Activated CD4-positive, alpha-beta T cell treated with anti-CD3 and anti-CD28 coated beads for 4 hours (primary cell): ENCODE data around the gene USP32.
"Not testable (repeated sequence)": the region's sequence is repeated elsewhere in the genome, so short reads cannot be mapped to it uniquely, and the experiment has no call there.

Experiments
- DNase-seq, 2 donors: peaks; one replicate each; pipeline ENCODE4 v3.0.0-alpha.2; 2020

Gene USP32

DNA sequence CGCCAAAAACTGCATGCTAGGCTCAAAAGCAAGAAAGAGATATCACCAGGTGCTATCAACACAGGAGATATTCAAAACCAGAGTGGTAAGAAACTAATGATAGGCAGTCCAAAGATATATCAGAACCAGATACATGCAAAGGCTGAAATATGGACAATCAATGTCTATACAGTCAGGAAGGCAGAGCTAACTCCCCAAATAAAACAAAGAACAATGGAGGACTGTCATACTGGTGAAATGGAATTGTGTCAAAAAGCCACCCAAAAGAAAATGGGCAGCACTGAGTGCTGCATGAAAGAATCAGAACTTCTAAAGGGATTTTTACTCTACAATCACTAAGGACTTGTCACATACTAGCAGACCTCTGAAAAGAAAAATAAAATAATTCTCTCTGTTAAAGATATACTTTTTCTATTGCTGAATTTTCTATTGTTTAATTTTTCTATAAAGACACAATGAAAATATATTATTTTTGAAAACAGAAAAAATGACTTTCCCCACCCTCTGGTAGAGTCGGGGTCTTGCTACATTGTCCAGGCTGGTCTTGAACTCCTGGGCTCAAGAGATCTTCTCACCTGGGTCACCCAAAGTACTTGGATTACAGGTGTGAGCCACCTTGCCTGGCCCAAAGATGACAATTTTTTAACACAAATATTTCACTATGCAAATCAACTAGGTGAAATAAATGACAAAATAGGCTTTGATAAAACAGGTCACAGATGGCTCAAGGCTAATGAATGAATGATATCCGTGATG lies 98.2 kb downstream of the USP32 start:
- no peak for DNase-seq

DNA sequence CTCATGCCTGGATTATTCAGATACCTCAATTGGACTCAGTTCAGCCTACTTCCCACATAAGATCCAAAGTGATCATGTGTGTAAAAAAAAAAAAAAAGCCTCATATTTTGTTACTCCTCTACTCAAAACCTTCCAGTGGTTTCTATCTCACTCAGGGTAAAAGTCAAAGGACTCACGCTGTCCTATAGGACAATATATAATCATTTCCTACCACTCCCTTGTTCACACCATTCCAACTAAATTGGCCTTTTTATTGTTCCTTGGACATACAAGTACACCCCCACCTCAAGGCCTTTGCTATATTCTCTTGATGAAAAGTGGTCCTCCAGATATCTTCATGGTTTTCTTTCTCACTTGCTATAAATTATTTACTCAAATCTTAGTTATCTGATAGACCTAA lies 99.2 kb downstream of the USP32 start:
- no peak for DNase-seq

DNA sequence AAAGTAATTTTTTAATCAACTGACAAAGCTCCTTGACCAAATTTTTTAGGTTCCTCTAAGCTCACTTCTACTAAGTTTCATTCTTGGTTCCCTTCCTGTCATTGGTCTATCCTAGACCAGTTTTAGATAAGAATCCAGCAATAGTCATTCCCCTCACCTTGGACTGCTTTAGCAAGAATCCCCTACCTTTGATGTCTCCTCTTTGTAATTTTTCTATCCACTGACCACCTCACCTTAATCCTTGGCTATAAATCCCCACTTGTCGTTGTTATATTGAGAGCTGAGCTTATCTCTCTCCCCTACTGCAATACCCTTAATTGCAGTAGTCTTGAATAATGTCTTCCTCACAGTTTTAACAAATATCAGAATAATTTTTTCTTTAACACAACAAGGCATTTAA lies 107.2 kb downstream of the USP32 start:
- DNase-seq, result no peak

DNA sequence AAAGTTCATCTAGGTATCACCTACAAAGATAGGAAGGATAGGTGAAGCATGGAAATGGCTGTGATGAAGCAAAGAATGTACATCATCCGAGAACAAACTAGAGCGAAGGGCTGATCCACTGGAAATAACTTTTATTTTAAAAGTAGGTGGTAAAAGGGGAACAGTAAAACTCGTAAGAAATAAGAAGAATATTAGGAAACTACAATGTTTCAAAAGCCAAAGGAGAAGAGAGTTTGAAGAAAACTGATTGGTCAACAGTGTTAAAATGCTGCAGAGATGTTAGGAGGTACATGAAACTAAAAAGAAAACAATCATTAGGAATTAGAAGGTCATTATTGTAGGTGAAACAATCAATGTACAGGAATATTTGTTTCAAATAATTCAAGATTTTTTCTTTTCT lies 108.1 kb downstream of the USP32 start:
- no peak for DNase-seq

DNA sequence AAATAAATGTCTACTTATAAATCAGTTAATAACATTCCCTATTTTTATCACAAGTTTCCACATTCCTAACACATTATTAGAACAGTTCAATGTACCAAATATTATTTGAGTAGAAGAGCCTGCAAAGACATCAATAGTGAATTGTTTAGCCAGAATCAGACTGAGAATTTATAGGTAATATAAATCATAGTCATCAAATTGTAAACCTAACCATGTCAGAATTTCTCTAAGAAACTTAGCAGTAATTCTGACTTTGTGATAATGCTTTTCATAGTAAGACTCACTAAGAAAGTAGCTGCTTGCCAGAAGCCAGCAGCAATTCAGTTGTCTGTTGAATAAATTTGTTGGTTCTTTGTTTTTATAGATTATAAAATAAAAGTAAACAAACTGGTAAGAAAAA lies 111.3 kb downstream of the USP32 start:
- no peak for DNase-seq

DNA sequence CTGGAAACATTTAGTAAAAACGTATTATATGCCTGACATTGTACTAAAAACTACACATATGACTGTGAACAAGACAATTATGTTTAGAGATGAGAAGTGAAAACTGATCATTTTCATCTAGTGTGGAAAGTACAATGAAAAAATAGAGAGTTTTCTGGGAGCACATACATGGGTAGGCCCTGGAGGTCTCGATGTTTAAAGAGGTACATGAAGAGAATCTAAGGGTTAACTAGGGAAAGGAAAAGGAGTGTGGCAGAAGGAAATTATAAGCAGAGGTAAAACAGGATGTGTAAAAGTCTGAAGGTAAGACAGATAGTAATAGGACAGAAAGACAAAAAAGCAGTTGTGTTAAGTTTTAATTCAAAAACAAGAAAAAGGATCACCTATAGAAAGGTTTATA lies 113.7 kb downstream of the USP32 start:
- DNase-seq, result no peak

DNA sequence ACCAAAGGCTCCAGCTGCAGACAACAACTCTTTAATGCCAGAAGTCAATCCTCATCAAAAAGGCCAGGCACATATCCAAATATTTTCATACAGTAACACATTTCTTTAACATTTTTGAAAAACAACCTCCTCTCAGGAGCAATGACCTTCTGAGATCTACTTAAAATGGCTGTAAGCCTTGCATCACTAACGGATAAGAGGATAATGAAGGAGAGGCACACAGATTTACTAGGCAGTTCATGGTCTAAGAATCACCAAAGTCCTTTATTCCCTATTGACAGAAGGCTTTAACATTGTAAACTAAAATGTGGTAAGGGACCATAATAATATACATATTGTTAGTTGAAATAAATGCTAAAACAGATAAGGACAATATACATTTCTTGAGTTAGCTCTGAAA lies 114.7 kb downstream of the USP32 start:
- no peak for DNase-seq

DNA sequence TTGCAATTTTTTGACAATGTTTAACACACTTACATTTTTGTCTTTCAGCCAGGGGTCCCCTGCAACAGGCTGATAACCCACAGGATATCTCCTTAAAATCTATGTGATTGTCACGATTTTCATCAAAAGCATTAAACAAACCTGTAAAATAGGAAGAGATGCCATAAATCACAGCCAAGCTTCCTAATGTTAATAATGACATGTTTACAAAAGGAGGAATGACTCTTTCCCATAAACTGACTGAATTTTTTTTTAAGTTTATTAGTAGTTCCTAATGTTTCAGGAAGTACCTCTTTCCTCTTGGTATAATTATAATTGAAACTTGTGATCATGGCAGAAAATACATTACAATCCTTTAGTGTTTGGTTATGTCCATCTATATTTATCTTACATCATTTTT lies 122.5 kb downstream of the USP32 start:
- DNase-seq, result no peak

DNA sequence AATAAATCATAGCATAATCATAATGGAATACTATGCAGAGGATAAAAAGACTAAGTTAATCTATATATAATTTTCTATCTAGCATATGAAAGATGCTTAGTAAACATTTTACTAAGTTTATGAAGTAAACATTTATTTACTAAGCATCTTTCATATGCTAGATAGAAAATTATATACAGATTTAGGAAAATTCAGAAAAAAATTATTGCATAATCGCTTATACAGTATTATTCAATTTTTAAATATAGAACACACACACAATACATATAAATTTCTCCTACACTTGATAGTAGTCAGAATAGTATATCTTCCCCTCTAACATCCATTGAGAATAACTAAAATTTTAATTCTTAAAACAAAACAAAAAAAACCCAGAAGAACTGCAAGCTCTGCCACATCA lies 131.4 kb downstream of the USP32 start:
- DNase-seq, result no peak

DNA sequence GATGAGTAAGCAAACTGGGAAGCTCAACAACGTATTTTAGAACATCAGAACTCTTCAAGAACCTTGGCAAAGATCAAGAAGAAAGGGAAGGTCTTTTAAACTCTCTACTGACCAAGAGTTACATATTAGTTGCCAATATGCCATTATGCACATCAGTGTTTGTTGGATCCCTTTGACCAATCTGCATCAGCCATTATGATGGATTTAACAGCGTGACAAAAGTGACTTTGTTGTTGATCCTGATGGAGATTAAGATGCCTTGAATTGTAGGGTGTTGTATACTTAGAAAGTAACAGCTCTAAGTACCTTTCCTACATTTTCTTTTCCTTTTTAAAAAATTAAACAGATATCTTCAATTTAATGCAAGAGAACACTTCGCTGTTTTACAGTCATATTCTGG lies 133.6 kb downstream of the USP32 start:
- no peak for DNase-seq

DNA sequence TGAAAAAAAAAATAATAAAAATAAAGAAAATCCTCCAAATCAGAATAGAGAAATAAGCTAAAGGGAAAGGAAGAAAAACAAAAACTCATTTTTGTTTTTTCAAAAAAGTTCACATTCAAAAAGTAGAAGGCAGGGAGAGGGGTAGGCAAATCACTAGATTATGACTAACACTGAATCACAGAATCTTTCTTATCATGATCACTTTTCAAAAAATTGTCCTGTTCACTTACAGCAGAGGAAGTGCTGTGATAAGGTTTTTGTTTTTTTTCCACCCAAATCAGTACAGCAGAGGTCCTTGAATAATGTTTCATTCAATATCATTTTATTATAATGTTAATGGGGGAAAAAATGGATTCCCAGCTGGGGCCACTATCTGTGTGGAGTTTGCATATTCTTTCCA lies 135.8 kb downstream of the USP32 start:
- no peak for DNase-seq

DNA sequence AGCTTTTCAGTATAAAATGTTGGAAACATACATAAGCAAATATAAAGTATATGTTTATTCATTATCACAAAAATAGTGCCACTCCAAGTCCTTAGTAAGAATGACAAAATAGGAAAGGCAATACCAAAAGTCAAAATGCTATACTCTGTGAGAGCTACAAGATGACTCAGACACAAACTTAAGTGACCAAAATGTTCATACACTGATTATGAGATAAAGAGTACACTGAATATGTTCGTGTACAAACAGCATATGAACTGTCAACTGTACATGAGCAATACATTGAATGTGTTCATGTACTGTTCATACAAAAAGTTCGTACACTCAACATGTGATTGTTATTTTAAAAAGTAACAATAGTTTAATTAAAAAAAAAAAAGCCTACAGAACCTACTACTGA lies 138.9 kb downstream of the USP32 start:
- no peak for DNase-seq

DNA sequence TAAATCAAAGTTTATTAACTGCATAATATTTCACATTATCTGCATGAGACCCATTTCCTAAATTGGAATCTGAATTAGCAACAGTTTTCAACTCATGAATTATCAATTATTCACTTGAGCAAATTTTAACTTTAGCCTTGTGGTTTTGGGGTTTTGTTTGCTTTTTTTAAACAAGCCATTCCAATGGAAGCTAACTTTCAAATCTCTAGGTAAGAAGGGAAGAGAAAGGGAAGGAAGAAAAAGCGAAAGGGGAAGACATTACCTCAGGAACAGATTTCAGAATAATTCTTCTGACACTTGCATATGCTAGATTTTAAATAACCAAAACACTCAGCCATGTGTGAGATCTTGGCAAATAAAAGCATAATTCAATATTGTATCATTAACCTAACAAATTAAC lies 139.5 kb downstream of the USP32 start:
- no peak for DNase-seq

DNA sequence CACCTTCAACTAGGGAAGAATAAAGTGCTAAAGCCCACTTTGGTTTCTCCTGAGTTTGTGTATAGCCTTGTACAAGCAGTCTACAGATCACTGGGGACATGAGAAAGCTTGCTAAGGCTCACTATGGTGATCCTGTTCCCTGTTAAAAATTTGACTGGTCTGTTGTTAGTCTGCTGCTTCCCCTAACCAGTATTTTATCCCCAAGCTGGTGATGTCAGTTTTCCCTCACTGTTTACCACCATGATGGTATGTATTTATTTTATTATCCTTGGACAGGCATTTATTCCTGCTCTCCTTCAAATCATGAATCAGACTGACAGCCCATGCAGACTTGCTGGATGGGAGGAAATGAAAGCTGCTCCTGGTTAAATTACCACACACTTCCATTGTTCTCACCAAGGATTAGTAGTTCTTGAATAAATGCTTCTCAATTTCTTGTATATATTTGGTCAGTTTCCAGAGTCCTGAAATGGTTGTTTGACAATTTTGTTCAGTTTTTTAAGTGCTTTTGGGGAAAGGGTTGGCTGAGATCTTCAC lies 142.6 kb downstream of the USP32 start:
- no peak for DNase-seq

DNA sequence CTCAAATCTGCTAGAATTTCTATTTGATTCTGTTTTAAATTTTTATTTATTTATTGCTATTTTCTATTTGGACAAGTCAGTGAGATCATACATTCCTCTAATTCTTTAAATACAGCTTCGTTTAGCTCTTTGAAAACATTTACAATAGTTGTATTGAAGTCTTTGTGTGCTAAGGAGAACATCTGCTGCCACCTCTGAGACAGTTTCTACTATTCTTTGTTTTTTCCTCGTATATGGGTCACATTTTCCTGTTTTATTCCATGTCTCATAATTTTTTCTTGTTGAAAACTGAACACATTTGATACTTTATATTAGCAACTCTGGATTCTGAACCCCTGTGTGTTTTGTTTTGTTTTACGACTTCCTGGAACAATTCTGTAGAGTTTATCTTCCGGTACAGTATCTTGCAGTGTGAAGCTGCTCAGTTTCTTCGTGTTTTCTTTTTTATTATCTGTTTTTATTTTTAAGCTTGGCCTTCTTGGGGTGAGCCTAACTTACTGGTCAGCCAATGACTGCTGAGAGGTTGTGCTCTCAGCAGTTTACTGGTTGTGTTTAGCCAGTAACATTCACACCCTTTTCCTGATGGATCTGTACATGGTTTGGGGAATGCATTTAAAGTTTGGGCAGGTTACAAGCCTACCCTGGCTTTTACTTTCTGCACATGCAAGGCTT lies 143.2 kb downstream of the USP32 start:
- DNase-seq, result no peak

DNA sequence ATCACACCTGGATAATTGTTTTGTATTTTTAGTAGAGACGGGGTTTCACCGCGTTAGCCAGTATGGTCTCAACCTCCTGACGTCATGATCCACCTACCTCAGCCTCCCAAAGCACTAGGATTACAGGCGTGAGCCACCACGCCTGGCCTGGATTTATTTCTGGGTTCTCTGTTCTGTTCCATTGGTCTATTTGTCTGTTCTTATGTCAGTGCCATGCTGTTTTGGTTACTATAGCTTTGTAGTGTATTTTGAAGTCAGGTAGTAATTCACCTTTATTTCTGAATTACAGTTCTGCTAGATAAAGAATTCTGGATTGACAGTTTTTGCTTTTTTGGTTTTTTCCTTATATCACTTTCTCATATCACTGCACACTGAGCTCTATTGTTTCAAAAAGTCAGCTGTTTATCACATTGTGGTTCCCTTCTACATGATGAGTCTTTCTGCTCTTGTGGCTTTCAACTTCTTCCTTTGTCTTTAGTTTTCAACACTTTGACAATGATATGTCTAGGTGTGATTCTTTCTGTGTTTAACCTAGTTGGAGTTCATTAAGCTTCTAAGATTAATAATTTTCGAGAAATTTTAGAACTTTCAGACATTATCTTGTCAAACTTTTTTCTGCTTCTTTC lies 144.0 kb downstream of the USP32 start:
- DNase-seq, result no peak

DNA sequence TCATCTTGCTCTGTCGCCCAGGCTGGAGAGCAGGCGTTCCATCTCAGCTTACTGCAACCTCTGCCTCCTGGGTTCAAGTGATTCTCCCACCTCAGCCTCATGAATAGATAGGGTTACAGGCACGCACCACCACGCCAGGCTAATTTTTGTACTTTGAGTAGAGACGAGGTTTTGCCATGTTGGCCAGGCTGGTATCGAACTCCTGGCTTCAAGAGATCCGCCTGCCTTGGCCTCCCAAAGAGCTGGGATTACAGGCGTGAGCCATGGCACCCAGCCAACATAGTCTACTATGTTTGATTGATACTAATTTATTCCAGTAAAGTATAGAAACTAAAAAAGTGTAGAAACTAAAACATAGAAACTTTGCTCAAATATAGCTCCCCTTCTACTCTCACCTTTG lies 147.3 kb downstream of the USP32 start:
- no peak for DNase-seq

DNA sequence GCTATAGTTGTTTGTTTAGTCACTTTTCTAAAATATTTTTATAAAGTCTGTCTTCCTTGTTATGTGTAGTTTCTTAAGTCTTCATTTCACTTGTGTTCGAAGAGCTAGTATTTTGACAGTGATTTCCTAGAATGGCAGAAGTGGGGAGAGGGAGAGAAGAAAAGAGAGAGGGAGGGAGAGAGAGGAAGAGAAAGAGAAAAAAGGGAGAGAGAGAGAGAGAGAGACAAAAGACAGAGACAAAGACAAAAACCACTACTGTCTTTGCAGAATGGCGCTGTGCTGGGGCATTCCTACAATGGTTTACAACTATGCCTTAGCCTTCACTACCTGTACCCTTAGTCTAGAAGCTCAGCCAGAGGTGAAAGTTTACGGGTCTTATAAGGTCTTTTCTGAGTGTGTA lies 151.6 kb downstream of the USP32 start:
- DNase-seq, result no peak

DNA sequence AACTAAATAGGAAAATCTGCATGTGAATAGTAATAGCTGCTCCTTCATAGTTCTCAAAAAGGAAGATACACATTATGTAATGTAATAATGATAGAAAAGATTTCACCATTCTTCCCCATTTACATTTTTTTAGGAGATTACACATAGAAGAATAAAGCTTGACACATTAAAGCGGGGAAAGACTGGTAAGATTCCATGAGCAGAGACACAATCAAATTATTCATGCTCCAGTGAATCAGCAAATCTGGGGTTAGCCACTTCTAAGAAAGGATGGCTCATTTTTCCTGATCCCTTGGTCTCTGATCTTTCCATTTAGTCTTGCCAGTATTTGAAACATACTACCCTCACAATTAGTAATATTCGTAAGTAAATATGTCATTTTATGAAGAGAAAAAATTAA lies 160.2 kb downstream of the USP32 start:
- no peak for DNase-seq

DNA sequence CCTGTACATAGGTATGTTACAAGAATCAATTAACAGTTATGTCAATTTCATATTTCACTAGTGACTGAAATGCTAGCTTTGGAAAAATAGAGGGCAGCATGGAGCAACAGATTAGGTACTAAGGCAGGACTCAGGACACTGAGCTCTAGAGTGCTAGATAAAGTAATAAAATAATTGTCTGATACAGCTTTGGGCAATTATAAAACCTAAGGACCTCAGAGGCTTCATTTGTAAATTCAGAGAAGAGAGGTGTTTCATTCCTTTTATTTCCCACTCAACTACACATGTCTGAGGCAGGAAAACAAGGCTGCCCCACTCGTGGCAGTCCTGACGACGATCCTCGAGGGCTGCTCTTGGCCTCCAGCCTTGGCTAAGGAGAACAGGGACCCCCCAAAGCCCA lies 160.7 kb downstream of the USP32 start:
- no peak for DNase-seq

DNA sequence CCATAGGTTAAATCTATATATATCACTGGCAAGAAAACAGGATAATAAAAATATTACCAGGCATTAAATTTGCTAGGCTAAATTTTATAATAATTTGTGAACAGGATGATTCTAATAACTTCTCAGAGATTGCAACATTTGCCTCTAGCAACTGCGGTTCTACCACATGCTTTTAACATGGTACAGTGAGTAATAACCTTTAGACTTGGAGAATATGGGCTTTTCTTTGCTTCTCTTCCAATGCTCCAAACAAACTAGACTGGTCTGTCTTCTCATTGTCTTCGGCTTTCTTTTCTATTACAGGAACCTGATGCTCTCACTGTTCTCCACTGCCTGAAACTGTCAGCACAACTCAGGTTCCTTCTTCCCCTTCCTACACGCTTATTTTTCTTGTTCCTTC lies 161.6 kb downstream of the USP32 start:
- DNase-seq, result no peak

DNA sequence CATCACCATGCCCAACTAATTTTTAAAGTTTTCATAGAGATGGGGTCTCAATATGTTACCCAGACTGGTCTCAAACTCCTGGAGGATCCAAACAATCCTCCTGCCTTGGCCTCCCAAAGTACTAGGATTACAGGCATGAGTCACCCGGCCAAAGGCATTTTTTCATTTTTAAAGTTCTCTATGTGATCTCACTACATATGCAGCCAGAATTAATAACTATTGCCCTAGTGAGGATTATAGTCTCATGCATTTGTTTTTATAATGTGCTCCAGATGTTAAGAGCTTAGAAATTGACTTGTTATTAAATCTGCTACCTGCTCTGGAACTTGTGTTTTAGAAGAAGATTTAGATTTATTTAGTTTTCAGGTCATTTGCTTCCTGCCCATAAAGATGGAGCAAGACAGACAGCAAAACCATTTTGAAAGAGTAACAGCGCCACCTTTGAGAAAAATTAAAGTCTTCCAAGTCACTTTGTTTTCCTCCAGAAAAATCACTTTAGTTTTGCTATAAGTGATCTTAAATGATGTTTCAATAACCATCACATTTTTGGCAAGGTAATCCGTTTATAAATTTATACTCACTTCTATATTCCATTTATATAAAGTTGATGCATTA lies 162.6 kb downstream of the USP32 start:
- no peak for DNase-seq

DNA sequence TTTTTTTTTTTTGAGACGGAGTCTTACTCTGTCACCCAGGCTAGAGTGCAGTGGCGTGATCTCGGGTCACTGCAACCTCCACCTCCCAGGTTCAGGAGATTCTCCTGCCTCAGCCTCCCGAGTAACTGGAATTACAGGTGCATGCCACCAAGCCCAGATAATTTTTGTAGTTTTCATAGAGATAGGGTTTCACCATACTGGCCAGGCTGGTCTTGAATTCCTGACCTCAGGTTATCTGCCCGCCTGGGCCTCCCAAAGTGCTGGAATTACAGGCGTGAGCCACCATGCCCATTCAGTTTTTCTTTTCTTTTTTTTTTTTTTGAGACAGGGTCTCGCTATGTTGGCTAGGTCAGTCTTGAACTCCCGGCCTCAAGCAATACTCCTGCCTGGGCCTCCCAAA lies 164.7 kb downstream of the USP32 start:
- DNase-seq, result not testable (repeated sequence)

DNA sequence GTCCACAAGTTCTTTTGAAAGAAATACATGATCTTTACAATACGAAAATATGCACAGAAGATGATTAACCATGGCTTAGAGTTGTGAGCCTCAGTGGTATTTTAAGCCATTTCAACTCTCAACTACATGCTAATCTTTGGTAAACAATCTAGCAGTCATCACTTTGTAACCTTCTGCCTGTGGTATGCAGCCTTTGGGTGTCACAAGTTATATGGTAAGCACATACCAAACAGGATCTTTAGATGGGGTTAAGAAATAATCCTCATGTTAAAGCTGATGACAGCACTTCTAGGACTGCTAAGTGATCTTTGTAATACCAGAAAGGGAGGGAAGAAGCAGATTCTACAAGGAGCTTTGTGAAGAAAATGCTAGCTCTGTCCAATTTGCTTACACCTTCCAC lies 167.9 kb downstream of the USP32 start:
- DNase-seq, result no peak
